Measurements from ENCODE around the gene DAD1. TPM values are rescaled to one million over a fixed set of nuclear protein-coding genes. Genes with fewer than 3 reads are reported as not detected.

The DAD1 gene
- total RNA-seq, 1 experiment from 2014 or later, result 162 TPM

DNA sequence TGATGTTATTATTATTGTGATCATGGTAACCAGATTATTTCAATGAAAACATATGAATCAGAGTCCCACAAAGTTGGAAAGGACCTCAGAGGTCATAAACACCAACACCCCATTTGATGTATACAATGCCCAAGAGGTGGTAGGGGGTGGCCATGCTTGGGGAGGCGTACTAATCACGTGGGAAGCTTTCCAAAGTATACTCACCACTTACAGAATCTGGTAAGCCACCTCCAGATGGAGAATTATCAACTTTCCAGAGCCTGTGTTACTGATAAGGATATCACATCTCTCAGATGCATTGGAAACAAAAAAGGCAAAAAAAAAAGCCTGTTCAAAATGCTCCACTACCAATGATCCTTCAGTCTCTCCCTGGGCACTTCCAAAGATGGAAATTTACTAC, 8.4 kb downstream of the DAD1 start:
- H3K79me2 ChIP-seq (ENCODE audit: insufficient read depth, low read length), result peaks cover 94% of the 10 kb centered on the region
- ATAC-seq (no peak), DNase-seq (ENCODE audit: low read depth, low spot score) (no peak)
- H3K9me3 ChIP-seq (ENCODE audit: control insufficient read depth in 1 of 2, insufficient read depth in 1 of 2, low read depth in 1 of 2, low read length in 2 of 2), result no peaks in the 10 kb centered on the region
- no peaks in the 10 kb centered on the region for H3K27me3 ChIP-seq (ENCODE audit: insufficient read depth, low read length)
- H3K9ac ChIP-seq (ENCODE audit: low read length), result no peak overlapping the region
- no peaks in the 10 kb centered on the region for H3K4me1 ChIP-seq (ENCODE audit: control insufficient read depth in 1 of 2, insufficient read depth in 2 of 2, low read length in 2 of 2)
- no peak overlapping the region for H2AFZ ChIP-seq (ENCODE audit: low read depth, low read length, poor library complexity, severe bottlenecking)
- POLR2A ChIA-PET, result no interaction called here
- H3K4me3 ChIP-seq (replicated peaks in 1 of 2; ENCODE audit: low read depth in 1 of 2, low read length in 2 of 2), result no peak overlapping the region
- no TSS peak for BruUV-seq (replicated peaks)
- H3K36me3 ChIP-seq (ENCODE audit: control insufficient read depth in 1 of 2, insufficient read depth in 2 of 2, low read length in 2 of 2), result peaks cover 0 to 3% of the 10 kb centered on the region in 2 experiments; a peak in 1 of 4 replicates
- no peak overlapping the region for H3K27ac ChIP-seq (ENCODE audit: low read depth, low read length)
- no peaks in the 10 kb centered on the region for H3K9me2 ChIP-seq (ENCODE audit: insufficient read depth)
- no peak overlapping the region for H3K4me2 ChIP-seq (ENCODE audit: low read length)
- TF ChIP-seq SIN3A (IDR thresholded peaks at IDR 0.05; ENCODE audit: low read depth) (no peak), SP1 (IDR thresholded peaks at IDR 0.05; ENCODE audit: low read depth) (no peak), ZNF274 (IDR thresholded peaks at IDR 0.05; ENCODE audit: low read depth, low read length) (no peak), CEBPB (IDR thresholded peaks at IDR 0.05; ENCODE audit: low read depth) (no peak), CTCF (IDR thresholded peaks at IDR 0.05 in 2 of 3, conservative IDR thresholded peaks at IDR 0.05 in 1 of 3; ENCODE audit: borderline replicate concordance in 1 of 3, insufficient read depth in 1 of 3, low read depth in 2 of 3, low read length in 2 of 3) (no peak), POLR2A (IDR thresholded peaks at IDR 0.05; ENCODE audit: borderline replicate concordance, extremely low read depth, insufficient read depth, insufficient read length) (no peak), EZH2 (IDR thresholded peaks at IDR 0.05) (no peak), ELF1 (IDR thresholded peaks at IDR 0.05; ENCODE audit: borderline replicate concordance, low read depth) (no peak), FOSL1 (IDR thresholded peaks at IDR 0.05; ENCODE audit: low read depth) (no peak), CBX3 (IDR thresholded peaks at IDR 0.05; ENCODE audit: low read depth) (no peak)
- TF ChIP-seq, protein P1, sequence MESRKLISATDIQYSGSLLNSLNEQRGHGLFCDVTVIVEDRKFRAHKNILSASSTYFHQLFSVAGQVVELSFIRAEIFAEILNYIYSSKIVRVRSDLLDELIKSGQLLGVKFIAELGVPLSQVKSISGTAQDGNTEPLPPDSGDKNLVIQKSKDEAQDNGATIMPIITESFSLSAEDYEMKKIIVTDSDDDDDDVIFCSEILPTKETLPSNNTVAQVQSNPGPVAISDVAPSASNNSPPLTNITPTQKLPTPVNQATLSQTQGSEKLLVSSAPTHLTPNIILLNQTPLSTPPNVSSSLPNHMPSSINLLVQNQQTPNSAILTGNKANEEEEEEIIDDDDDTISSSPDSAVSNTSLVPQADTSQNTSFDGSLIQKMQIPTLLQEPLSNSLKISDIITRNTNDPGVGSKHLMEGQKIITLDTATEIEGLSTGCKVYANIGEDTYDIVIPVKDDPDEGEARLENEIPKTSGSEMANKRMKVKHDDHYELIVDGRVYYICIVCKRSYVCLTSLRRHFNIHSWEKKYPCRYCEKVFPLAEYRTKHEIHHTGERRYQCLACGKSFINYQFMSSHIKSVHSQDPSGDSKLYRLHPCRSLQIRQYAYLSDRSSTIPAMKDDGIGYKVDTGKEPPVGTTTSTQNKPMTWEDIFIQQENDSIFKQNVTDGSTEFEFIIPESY (IDR thresholded peaks at IDR 0.05; ENCODE audit: extremely low read depth, insufficient replicate concordance, low read length), result no peak
- TF ChIP-seq, protein P2, sequence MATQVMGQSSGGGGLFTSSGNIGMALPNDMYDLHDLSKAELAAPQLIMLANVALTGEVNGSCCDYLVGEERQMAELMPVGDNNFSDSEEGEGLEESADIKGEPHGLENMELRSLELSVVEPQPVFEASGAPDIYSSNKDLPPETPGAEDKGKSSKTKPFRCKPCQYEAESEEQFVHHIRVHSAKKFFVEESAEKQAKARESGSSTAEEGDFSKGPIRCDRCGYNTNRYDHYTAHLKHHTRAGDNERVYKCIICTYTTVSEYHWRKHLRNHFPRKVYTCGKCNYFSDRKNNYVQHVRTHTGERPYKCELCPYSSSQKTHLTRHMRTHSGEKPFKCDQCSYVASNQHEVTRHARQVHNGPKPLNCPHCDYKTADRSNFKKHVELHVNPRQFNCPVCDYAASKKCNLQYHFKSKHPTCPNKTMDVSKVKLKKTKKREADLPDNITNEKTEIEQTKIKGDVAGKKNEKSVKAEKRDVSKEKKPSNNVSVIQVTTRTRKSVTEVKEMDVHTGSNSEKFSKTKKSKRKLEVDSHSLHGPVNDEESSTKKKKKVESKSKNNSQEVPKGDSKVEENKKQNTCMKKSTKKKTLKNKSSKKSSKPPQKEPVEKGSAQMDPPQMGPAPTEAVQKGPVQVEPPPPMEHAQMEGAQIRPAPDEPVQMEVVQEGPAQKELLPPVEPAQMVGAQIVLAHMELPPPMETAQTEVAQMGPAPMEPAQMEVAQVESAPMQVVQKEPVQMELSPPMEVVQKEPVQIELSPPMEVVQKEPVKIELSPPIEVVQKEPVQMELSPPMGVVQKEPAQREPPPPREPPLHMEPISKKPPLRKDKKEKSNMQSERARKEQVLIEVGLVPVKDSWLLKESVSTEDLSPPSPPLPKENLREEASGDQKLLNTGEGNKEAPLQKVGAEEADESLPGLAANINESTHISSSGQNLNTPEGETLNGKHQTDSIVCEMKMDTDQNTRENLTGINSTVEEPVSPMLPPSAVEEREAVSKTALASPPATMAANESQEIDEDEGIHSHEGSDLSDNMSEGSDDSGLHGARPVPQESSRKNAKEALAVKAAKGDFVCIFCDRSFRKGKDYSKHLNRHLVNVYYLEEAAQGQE (IDR thresholded peaks at IDR 0.05; ENCODE audit: low read depth), result no peak
- intact Hi-C loops (cut with micrococcal nuclease), result no loop called here
- CTCF ChIA-PET, result interaction anchor here (1.3 kb wide), 1 partner anchor 21 kb away, joined by 3 read pairs; no protein-coding TSS in a partner anchor
- RAD21 ChIA-PET (ENCODE audit: low non-redundant PET in 1 of 2, low total read pairs in 2 of 2, uncharacterized antibody in 2 of 2, unreplicated experiment in 2 of 2), result no interaction called here
- H4K20me1 ChIP-seq (ENCODE audit: insufficient read depth), result peaks cover 9% of the 10 kb centered on the region; the same call in 1 of the 2 replicates
